Measurements from ENCODE around the gene HMOX2. TPM values are rescaled to one million over a fixed set of nuclear protein-coding genes. Genes with fewer than 3 reads are reported as not detected.

HMOX2 gene
- total RNA-seq, 1 experiment from 2014 or later = 55.1 TPM

DNA sequence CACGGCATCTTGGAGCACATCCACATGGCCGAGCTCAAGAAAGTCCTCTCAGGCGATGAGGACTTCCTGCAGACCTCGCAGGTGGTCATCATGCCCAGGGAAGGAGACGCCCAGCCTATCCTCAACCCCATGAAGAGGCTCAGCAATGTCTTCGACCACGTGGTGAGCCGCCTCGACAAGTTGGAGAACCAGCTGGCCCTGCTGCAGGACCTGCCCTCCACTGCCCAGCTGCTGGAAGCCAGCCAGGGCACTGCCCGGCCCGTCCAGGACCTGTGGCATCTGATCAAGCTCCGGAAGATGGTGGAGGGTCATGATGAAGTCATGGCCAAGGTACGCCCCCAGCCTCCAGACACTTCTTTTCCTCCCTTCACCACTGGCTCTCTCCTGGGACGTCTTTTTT, 80.4 kb downstream of the HMOX2 start:
- DNase-seq (ENCODE audit: low read depth, low spot score) (no peak), ATAC-seq (no peak)
- ChIA-PET CTCF (no interaction called here), POLR2A (no interaction called here), RAD21 (ENCODE audit: low non-redundant PET in 1 of 2, low total read pairs in 2 of 2, uncharacterized antibody in 2 of 2, unreplicated experiment in 2 of 2) (no interaction called here)
- no peaks in the 10 kb centered on the region for H4K20me1 ChIP-seq (ENCODE audit: insufficient read depth)
- no peak overlapping the region for H3K4me2 ChIP-seq (ENCODE audit: low read length)
- intact Hi-C loops (cut with micrococcal nuclease) = no loop called here
- TF ChIP-seq POLR2AphosphoS5 (IDR thresholded peaks at IDR 0.05; ENCODE audit: low read depth, low read length) (no peak), ZNF274 (IDR thresholded peaks at IDR 0.05; ENCODE audit: low read depth, low read length) (no peak), TCF7L2 (IDR thresholded peaks at IDR 0.05; ENCODE audit: borderline replicate concordance, extremely low read depth, insufficient read depth, insufficient read length) (no peak), FOSL1 (IDR thresholded peaks at IDR 0.05; ENCODE audit: low read depth) (no peak)
- no peak overlapping the region for H3K9ac ChIP-seq (ENCODE audit: low read length)
- no peaks in the 10 kb centered on the region for H3K9me3 ChIP-seq (ENCODE audit: control insufficient read depth in 1 of 2, insufficient read depth in 1 of 2, low read depth in 1 of 2, low read length in 2 of 2)
- no peaks in the 10 kb centered on the region for H3K27me3 ChIP-seq (ENCODE audit: insufficient read depth, low read length)
- H3K79me2 ChIP-seq (ENCODE audit: insufficient read depth, low read length) = no peaks in the 10 kb centered on the region
- H3K9me2 ChIP-seq (ENCODE audit: insufficient read depth) = no peaks in the 10 kb centered on the region
- H3K27ac ChIP-seq (ENCODE audit: low read depth, low read length) = no peak overlapping the region
- no peaks in the 10 kb centered on the region for H3K36me3 ChIP-seq (ENCODE audit: control insufficient read depth in 1 of 2, insufficient read depth in 2 of 2, low read length in 2 of 2)
- H2AFZ ChIP-seq (ENCODE audit: low read depth, low read length, poor library complexity, severe bottlenecking) = no peak overlapping the region
- no TSS peak for BruUV-seq (replicated peaks)
- H3K4me3 ChIP-seq (replicated peaks in 1 of 2; ENCODE audit: low read depth in 1 of 2, low read length in 2 of 2) = no peak overlapping the region
- H3K4me1 ChIP-seq (ENCODE audit: control insufficient read depth in 1 of 2, insufficient read depth in 2 of 2, low read length in 2 of 2) = peaks cover 0 to 3% of the 10 kb centered on the region in 2 experiments; a peak in 1 of 4 replicates

- ChIA-PET RAD21 (ENCODE audit: low non-redundant PET in 1 of 2, low total read pairs in 2 of 2, uncharacterized antibody in 2 of 2, unreplicated experiment in 2 of 2) (no interaction called here), CTCF (interaction anchor here (1.2 kb wide), 1 partner anchor 9 kb away, joined by 4 read pairs; no protein-coding TSS in a partner anchor), POLR2A (no interaction called here)
- H3K36me3 ChIP-seq (ENCODE audit: control insufficient read depth in 1 of 2, insufficient read depth in 2 of 2, low read length in 2 of 2) = no peaks in the 10 kb centered on the region
- H3K27ac ChIP-seq (ENCODE audit: low read depth, low read length) = no peak overlapping the region
- no peak overlapping the region for H3K4me3 ChIP-seq (replicated peaks in 1 of 2; ENCODE audit: low read depth in 1 of 2, low read length in 2 of 2)
- no peak overlapping the region for H2AFZ ChIP-seq (ENCODE audit: low read depth, low read length, poor library complexity, severe bottlenecking)
- H3K9ac ChIP-seq (ENCODE audit: low read length) = no peak overlapping the region
- intact Hi-C loops (cut with micrococcal nuclease) = no loop called here
- H3K79me2 ChIP-seq (ENCODE audit: insufficient read depth, low read length) = no peaks in the 10 kb centered on the region
- no peaks in the 10 kb centered on the region for H3K27me3 ChIP-seq (ENCODE audit: insufficient read depth, low read length)
- no peak for ATAC-seq
- no peak overlapping the region for H3K4me2 ChIP-seq (ENCODE audit: low read length)
- H3K4me1 ChIP-seq (ENCODE audit: control insufficient read depth in 1 of 2, insufficient read depth in 2 of 2, low read length in 2 of 2) = peaks cover 0 to 3% of the 10 kb centered on the region in 2 experiments; a peak in 1 of 4 replicates
- no peaks in the 10 kb centered on the region for H4K20me1 ChIP-seq (ENCODE audit: insufficient read depth)
- BruUV-seq (replicated peaks) = no TSS peak
- no peak for DNase-seq (ENCODE audit: low read depth, low spot score)
- no peaks in the 10 kb centered on the region for H3K9me3 ChIP-seq (ENCODE audit: control insufficient read depth in 1 of 2, insufficient read depth in 1 of 2, low read depth in 1 of 2, low read length in 2 of 2)
- H3K9me2 ChIP-seq (ENCODE audit: insufficient read depth) = no peaks in the 10 kb centered on the region
- TF ChIP-seq POLR2AphosphoS5 (IDR thresholded peaks at IDR 0.05; ENCODE audit: low read depth, low read length) = no peak
- no peak for TF ChIP-seq RAD21 (IDR thresholded peaks at IDR 0.05; ENCODE audit: low read depth)
- TF ChIP-seq ELF1 (IDR thresholded peaks at IDR 0.05; ENCODE audit: borderline replicate concordance, low read depth) = no peak
- no peak for TF ChIP-seq YY1 (IDR thresholded peaks at IDR 0.05; ENCODE audit: extremely low read depth, insufficient replicate concordance, low read depth, low read length)
- TF ChIP-seq ZNF274 (IDR thresholded peaks at IDR 0.05; ENCODE audit: low read depth, low read length) = no peak
- TF ChIP-seq ZBTB33 (IDR thresholded peaks at IDR 0.05; ENCODE audit: extremely low read depth, insufficient replicate concordance, low read length) = no peak
- no peak for TF ChIP-seq SRF (IDR thresholded peaks at IDR 0.05; ENCODE audit: low read depth)
- no peak for TF ChIP-seq EGR1 (IDR thresholded peaks at IDR 0.05; ENCODE audit: low read depth)
- TF ChIP-seq SIN3A (IDR thresholded peaks at IDR 0.05; ENCODE audit: low read depth) = no peak
- TF ChIP-seq REST (IDR thresholded peaks at IDR 0.05; ENCODE audit: low read depth) = no peak
- TF ChIP-seq FOSL1 (IDR thresholded peaks at IDR 0.05; ENCODE audit: low read depth) = no peak
- TF ChIP-seq, protein P1, sequence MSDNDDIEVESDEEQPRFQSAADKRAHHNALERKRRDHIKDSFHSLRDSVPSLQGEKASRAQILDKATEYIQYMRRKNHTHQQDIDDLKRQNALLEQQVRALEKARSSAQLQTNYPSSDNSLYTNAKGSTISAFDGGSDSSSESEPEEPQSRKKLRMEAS (IDR thresholded peaks at IDR 0.05) = no peak
- no peak for TF ChIP-seq ATF3 (IDR thresholded peaks at IDR 0.05)
- no peak for TF ChIP-seq CEBPB (IDR thresholded peaks at IDR 0.05; ENCODE audit: low read depth)
- no peak for TF ChIP-seq TCF7L2 (IDR thresholded peaks at IDR 0.05; ENCODE audit: borderline replicate concordance, extremely low read depth, insufficient read depth, insufficient read length)
Measured at GRCh38 chr16:4557973-4558372, 81.8 kb downstream of the HMOX2 start.

Measured in HCT116 (cell line).